ENCODE data around the gene RAMACL.

The RAMACL gene

GRCh38 chr6:166575205-166575604 is 11.3 kb downstream of the RAMACL start:
- DNase-seq (ENCODE audit: low read depth), result no peak

- DNase-seq (ENCODE audit: low read depth), result no peak
These were observed 12.8 kb downstream of the RAMACL start for GRCh38 chr6:166573511-166574216.

GRCh38 chr6:166572370-166573261 is 13.9 kb downstream of the RAMACL start:
- DNase-seq (ENCODE audit: low read depth), result no peak

- no peak for DNase-seq (ENCODE audit: low read depth)
These were observed 15.4 kb downstream of the RAMACL start for GRCh38 chr6:166570929-166571713.

GRCh38 chr6:166569206-166569605 is 17.3 kb downstream of the RAMACL start:
- DNase-seq (ENCODE audit: low read depth), result no peak

GRCh38 chr6:166567813-166568212 is 18.7 kb downstream of the RAMACL start:
- DNase-seq (ENCODE audit: low read depth), result no peak

GRCh38 chr6:166567107-166567506 is 19.4 kb downstream of the RAMACL start:
- DNase-seq (ENCODE audit: low read depth), result no peak

GRCh38 chr6:166566026-166567011 is 20.2 kb downstream of the RAMACL start:
- DNase-seq (ENCODE audit: low read depth), result no peak

GRCh38 chr6:166565084-166565967 is 21.2 kb downstream of the RAMACL start:
- no peak for DNase-seq (ENCODE audit: low read depth)

GRCh38 chr6:166563805-166564204 is 22.7 kb downstream of the RAMACL start:
- no peak for DNase-seq (ENCODE audit: low read depth)

GRCh38 chr6:166563200-166563599 is 23.3 kb downstream of the RAMACL start:
- DNase-seq (ENCODE audit: low read depth), result no peak

GRCh38 chr6:166562726-166563125 is 23.8 kb downstream of the RAMACL start:
- no peak for DNase-seq (ENCODE audit: low read depth)

GRCh38 chr6:166561771-166562359 is 24.6 kb downstream of the RAMACL start:
- no peak for DNase-seq (ENCODE audit: low read depth)

- DNase-seq (ENCODE audit: low read depth), result no peak
These were observed 26.3 kb downstream of the RAMACL start for GRCh38 chr6:166560222-166560621.

- DNase-seq (ENCODE audit: low read depth), result no peak
These were observed 26.8 kb downstream of the RAMACL start for GRCh38 chr6:166559662-166560061.

- no peak for DNase-seq (ENCODE audit: low read depth)
These were observed 27.3 kb downstream of the RAMACL start for GRCh38 chr6:166559211-166559610.

GRCh38 chr6:166558156-166559005 is 28.1 kb downstream of the RAMACL start:
- DNase-seq (ENCODE audit: low read depth), result no peak

GRCh38 chr6:166556863-166557322 is 29.6 kb downstream of the RAMACL start:
- no peak for DNase-seq (ENCODE audit: low read depth)

GRCh38 chr6:166556336-166556735 is 30.1 kb downstream of the RAMACL start:
- DNase-seq (ENCODE audit: low read depth), result no peak
